Measurements from ENCODE around the gene HMCN1.

GRCh38 chr1:185849014-185849413 lies 114.8 kb downstream of the HMCN1 start:
- TF ChIP-seq CTCF (IDR thresholded peaks at IDR 0.05) = no peak
- TF ChIP-seq POLR2A (IDR thresholded peaks at IDR 0.05) = no peak
